DND-41 (cell line): ENCODE results near the gene THSD4.

Experiments used
- CTCF ChIP-seq: IDR thresholded peaks from 2 replicates; pipeline ENCODE4 v1.5.1; 2012; ENCODE audit warnings: borderline replicate concordance, low read length, moderate library complexity, mild to moderate bottlenecking; ENCODE audit not compliant: poor library complexity, severe bottlenecking; ENCODE audit errors: extremely low read depth
- EZH2 ChIP-seq: IDR thresholded peaks from 3 replicates; pipeline ENCODE4 v1.6.1; 2012; ENCODE audit warnings: borderline replicate concordance, low read depth, mild to moderate bottlenecking, moderate library complexity, low read length, inconsistent platforms; ENCODE audit not compliant: severe bottlenecking

GRCh38 chr15:71657141-71657540, 541.9 kb downstream of the THSD4 start:
- TF ChIP-seq CTCF (no peak), EZH2 (no peak)
